HG02798 (cell line): ENCODE results near the gene RGS17.
A peak's percentile ranks its signal among the peaks of the same experiment; 100 is the strongest.
"Not testable (repeated sequence)": the region's sequence is repeated elsewhere in the genome, so short reads cannot be mapped to it uniquely, and the experiment has no call there.

Experiments used
- ATAC-seq: cut with Tn5 transposase; IDR thresholded peaks from one replicate; pipeline ENCODE4 v1.9.1; 2021; ENCODE audit warnings: mild to moderate bottlenecking; ENCODE audit not compliant: unreplicated experiment, poor library complexity

Gene RGS17

DNA sequence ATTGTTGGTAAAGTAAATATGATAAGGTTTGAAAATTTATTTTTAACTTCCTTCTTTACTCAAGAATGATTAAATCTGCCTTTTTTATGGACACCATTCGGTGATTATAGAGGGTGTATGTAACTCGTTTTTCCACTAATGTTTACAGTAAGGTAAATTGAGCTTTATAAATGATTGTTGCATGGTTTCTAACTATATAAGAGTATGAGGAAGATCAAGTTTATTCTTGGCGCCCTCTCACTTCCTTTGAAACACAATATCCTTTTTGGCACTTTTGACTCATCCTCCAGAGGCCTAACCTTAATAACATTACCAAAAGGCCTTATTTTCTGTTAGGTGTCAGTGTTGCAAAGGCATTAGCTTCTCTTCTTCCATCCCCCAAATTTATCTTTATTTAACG lies 86.8 kb downstream of the RGS17 start:
- ATAC-seq = no peak

DNA sequence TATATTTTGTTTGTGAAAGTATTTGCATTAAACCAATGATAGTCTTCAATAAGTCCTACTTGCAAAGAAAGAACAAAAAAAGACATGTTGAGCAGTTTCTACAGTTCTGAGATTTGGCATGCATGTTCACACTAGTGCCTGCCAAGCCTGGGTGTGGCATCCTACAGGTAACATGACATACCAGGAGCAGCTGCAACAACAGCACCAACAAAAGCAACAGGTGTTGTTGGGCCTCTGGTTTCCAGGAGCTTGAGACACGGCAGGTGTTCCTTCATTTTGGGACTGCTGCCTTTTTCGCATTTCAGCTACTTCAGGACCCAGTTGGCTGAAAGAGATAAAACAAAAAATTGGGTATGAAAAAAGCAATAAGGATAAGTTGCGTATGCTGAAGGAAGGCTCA lies 87.4 kb downstream of the RGS17 start:
- no peak for ATAC-seq

DNA sequence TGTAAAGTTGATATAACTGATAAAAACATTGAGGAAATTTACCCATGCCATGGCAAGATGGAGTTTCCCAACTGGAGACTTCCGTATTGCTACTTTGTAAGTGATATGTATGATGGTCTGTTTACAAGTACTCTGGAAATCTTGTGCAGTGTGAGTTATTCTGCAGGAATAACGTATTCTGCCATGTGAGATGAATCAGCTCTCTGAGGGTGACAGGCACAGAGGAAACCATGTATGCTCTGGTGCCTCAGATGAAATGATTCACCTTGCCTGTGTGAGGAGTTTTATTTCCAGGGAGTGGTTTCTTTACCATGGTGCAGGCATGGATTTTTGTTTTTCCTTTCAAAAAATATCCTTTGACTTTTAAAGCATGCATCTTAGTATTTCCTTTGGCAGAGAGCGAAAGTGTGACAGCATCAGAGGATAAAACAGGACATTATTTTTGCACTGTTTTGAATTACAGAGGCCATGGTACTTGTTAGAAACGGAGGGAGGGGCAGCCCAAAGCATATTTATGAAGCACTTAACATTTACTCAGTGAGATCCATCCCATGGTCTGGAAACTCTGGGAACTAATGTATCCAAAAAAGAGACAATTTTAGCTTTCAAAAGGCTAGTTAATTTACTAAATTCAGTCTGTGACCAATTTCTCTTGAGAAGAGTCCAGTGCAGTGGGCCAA lies 92.6 kb downstream of the RGS17 start:
- no peak for ATAC-seq

DNA sequence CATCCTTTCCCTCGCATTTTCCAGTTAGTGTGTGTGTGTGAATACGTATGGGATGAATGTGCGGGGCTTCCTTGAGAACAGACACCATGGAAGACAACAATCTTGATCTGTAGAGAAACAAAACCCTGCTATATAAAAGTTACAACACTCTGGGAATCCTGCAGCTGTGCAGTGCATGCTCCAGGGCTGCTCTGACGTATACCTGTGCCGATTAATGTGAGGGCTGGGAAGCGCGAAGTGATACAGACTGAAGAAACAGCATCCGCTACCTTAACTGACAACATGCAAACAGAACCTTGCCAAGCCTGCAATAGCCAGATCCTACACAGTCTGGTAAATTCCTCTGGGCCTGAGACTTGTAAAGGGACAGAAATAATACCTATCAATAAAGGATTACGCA lies 96.9 kb downstream of the RGS17 start:
- ATAC-seq = no peak

DNA sequence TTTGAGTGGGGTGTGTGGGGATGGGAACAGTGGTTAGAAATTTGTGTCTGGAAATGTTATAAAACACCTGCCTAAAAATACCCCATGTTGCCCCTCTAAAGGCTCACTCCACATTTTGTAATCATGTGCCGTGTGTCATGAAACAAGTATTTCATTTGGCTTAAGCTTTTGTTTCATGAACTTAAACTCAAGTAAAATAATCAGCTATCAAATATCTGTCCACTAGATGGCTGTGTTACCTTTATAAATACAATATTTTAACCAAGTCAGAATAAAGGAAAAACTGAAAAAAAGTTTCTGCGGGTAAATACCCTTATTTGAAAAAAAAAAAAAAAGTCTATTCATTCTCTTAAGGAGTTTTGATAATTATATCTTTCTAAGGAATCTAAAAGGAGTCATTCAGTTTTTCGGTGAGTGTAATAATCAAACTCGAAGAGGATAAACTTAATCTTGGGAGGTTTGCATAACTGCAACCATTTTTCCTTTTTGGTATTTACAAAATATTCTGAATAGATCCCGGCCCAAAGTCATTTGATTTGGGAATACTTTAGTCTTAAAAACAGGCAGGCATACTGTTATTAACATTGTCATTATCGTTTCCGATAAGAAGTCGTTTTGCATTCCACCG lies 98.7 kb downstream of the RGS17 start:
- ATAC-seq = no peak

DNA sequence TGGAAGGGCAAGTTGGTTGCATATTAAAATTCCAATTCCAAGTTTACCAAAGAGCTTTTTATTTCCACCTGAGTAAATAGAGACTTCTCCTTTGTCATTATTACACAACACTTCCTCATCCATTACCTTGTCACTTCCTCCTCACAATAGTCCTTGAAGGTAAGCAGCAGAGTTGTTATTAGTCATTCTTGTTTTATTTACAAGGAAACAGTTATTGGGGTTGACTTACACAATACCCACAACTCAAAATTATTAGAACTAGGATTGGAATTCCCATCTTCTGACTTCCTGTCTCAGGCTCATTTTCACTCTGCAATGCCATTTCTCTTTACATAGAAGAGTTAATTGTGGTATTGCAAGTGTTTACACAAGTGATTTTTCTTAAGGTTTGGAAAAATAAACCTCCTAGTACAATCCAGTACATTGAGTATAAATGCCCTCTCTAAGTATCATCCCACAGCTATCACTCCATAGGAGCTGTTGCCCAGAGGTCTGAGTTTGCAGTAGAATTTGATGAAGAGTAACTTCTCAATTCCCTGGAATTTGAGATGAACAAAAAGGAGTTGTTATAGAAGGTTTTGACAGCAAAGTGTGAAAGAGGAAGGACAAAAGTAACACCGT lies 99.6 kb downstream of the RGS17 start:
- ATAC-seq = no peak

DNA sequence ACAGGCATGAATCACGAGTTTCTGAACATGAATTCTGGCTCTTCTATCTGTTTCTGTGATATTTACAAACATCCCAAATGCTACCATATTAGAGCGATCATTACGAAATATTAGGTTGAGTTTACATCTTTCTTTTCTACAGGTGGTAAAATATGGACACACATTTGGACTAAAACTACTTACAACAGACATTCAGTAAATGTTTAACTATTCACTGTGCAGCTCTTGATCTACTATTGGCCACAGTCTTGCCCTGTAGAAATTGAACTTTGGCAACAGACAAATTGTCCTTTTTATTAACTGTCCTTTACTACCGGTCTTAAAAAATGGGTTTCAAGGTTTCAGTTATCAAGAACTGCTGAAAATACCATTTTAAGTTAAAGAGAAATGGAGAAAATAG lies 102.1 kb downstream of the RGS17 start:
- ATAC-seq = no peak

DNA sequence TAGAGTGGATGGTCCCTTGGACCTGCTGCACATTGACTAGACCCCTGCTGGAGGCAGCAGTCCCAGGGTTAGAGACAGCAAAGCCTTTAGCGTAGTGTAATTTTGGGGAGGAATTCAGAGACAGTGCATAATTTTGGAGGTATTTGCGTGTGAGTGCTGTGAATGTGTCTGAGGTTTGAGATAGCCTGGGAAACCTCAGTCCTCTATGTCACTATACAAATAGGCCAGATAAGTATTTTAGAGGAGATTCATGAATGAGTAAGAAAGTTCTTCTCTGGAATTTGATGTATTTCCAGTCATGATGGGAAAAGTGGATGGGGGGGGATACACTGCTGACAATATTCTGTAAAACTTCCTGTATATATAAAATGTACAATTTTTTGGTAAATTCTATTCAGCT lies 102.8 kb downstream of the RGS17 start:
- no peak for ATAC-seq

DNA sequence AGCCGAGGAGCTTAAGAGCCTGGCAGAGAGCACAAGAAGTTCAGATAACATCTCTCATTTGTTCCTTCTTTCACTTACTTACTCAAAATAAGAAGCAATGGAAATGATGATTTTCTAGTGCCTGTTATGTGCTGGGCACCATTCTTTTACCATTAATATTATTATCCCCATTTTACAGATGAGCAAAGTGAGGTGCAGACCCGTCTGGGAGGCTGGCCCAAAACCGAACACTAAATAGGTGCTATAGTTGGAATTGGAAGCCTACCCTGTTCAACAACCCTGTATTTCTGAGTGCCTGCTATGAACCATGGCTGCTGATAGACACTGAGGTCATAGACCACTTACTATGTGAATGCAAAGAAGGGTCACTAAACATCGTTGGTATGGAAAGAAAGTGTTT lies 103.6 kb downstream of the RGS17 start:
- ATAC-seq = no peak

DNA sequence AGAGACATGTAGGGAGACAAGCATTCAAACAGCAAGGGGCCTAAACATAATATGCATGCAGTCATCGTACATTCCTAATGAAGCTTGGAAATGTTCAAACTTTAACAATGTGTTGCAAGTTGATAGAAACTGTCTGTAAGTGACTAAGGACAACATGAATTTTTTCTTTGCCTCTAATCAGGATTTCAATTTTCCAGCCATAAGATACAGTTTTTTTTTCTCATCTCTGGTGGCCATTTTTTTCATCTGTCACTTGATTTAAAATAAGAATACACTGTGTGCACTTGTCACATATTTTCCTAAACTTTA lies 106.4 kb downstream of the RGS17 start:
- no peak for ATAC-seq

DNA sequence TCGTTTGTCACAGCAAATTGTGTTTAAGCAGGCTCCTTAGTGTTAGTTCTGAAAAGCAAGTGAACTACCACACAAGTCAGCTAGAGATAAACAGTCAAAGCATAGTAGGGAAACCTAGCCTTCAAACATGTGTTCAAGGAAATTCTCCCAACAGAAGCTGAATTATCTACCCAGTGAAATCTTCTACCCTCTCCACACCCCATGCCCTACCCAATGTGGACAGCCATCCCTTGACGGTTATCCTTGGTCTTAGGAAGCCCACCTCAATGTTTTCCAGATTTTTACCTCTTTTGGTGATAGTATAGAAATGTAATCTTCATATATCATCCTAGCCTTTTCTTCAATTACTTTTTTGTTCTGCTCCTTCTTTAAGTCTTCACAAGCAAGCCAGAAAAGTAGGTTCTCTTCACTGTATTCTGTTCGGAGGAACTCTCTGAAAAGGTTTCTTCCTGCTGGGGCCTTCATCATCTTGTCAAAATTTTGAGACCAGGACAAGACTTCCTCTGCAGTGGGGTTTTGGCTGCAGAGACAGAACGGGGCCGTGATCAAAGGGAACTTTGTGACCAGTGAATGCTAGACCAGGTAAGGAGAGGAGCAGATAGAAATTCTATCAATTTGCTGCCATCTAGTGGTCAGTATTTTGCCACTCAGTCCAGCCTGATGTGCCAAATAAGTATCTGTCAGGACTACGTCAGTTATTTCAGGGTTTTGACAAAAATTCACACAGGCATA lies 106.9 kb downstream of the RGS17 start:
- peak; percentile 98 for ATAC-seq

DNA sequence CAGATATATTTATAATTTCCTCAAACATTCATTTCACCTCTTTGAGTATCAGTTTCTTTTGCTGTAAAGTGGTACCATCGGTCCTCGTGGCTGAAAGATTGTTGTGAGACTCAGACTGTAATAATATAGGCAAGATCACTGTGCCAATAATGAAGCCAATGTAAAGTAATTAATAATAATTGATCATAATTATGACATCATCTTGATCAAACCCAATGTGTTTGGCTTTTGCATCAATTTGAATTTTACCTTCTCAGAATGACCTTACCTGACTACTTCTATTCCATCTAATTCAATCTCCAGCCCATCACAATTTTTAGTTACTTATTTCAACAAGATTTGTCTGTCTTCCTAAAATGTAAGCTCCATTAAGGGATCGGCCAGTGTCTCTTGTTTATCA lies 112.7 kb downstream of the RGS17 start:
- ATAC-seq = no peak

DNA sequence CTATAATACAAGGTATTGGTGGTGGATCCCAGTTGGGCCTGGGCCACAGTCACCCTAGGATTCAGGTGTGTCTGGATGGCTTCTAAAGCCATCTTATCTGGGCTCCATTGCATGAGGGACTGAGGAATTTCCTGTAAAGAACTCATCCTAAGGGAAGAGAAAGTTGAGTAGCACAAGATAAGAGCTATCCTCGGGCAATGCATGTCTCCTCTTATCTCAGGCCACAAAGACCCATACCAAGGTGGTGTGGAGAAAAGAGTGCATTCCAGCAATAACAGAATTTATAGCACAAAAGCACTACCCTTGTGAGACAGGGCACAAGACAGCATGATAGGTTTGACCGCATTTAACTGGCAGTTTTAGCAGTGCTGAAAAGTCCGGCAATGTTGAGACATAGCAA lies 114.2 kb downstream of the RGS17 start:
- ATAC-seq = no peak

DNA sequence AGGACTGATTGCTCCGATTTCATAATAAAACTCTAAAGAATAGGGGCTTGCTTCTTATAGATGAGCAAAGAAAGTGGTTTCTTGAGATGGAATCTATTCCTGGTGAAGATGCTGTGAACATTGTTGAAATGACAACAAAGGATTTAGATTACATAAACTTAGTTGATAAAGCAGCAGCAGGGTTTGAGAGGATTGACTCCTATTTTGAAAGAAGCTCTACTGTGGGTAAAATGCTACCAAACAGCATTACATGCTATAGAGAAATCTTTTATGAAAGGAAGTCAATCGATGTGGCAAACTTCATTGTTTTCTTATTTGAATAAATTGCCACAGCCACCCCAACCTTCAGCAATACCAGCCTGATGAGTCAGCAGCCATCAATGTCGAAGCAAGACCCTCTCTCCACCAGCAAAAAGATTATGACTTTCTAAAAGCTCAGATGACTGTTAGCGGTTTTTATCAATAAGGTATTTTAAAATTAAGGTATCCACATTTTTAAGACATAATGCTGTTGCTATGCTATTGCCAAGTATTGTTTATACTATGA lies 115.9 kb downstream of the RGS17 start:
- no peak for ATAC-seq

DNA sequence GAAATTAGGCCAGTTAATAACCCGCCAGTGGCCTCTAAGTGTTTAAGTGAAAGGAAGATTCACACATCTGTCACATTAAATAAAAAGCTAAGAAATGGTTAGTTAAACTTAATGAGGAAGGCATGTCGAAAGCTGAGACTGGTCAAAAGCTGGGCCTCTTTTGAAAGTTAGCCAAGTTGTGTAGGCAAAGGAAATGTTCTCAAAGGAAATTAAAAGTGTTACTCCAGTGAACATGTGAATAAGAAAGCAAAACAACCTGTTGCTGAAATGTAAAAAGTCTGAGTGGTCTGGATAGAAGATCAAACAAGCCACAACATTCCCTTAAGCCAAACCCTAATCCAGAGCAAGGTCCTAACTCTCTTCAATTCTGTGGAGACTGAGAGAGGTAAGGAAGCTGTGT lies 117.6 kb downstream of the RGS17 start:
- ATAC-seq = no peak

DNA sequence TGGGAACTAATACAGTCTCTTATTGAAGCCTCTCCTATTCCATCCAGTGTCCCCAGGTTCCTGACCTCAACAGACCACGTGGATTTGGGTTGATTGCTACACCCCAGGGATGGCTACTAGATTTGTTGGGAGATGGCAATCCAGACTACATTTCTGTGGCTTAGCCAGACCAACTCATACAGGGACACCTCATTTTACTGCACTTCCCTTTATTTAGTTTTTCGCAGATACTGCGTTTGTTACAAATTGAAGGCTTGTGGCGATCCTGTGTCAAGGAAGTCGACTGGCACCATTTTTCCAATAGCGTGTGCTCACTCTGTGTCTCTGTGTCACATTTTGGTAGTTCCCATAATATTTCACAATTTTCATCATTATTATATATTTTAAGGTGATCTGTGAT lies 118.2 kb downstream of the RGS17 start:
- ATAC-seq = no peak

DNA sequence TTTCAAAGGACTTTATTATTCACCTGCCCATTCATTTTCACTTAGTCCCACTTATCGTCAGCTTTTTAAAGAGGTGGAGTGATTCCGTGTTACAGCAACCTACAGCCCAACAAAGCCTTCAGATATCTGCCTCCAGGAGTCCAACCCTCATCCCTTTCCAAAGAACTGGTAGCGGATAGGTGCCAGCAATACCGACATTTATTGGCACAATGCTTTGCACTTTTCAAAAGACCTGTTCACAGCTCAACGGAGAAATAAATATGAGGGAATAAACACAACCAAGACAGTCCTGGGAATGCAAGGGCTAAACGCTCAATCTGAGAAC lies 127.8 kb downstream of the RGS17 start:
- no peak for ATAC-seq

DNA sequence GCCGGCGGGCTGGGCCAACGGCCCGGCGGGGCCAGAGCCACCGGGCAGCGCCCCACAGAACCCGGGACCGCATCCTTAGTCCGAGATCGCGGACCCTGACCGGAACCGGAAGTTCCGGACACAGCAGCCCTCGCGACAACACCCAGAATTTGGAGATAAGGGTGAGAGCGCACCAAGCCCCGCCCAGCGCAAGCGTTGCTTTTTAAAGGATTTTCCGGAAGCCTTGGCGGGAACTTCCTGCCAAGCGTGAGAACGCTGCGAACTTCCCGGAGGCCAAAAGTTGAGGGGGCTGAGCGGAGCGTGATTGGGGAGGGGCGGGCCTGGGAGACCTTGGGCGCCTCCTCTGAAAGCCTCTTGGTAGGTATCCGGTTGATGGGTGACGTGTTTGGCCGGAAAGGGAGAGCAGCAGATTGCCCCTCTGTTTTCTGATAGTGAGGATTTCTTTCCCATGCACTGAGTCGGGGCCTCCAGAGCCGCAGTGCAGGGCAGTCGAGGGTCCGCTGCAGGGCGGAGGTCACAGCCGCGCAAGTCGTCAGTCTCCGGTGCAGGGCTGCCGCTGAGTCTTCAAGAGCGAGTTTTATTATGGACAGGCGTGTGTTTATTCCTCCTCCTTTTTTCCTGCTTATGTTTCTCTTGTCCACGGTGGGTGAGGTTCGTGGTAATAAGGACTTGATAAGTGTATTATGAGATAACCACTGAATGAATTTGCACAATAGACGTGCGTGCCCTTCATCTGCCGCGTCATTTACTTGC lies 128.3 kb downstream of the RGS17 start, which contains the start of gene MTRF1L:
MTRF1L (minus strand) TSS at position 97 of the 753 bp plus-strand sequence; CDS start at position 73, 24 bp downstream.
- peak; percentile 97 for ATAC-seq

DNA sequence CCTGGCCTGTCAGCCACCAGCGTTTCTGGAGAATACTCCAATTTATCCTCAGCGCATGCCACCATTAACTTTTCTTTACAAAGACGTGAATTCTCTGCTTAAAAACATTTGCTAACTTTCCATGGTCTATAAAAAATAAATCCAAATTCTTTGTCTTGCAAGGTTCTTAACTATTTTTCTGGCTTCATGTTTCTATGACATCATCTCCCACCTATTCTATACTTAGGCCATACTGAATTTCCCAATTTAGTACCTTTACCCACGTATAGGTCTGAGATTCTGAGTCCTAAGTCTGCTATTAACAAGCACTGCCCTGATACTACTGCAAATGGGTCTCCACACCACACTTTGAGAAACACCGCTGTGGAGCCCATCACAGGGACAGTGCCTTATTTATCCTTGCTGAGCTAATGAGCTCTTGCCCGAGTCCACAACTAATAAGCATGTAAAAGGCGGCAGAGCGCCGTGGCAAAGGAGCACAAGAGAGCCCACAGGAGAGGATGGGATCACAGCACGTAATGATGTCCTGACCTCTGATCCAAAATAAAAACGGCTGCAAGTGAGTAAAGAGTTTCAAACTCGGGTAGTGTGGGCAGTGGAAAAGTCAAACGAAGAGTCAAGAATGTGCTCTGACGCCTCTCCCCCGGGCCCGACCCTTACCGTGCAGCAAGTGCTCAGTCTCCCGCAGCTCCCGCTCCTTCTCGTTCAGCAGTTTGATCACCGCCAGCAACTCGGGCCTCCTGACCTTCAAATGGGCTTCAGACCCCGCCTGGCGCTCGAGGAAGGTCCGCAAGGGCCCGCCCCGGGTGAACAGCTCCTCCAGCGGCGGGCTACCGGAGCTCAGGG lies 129.1 kb downstream of the RGS17 start:
- peak; percentile 19 for ATAC-seq

DNA sequence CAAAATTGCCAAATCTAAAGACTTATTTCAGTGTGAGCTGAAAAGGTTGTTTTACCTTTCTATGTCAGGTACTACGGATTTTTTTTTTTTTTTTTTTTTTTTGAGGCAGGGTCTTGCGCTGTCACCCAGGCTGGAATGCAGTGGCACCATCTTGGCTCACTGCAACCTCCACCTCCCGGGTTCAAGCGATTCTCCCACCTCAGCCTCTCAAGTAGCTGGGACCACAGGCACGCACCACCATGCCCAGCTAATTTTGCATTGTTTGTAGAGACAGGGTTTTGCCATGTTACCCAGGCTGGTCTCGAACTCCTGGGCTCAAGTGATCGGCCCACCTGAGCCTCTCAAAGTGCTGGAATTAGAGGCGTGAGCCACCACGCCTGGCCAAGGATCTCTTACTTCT lies 130.3 kb downstream of the RGS17 start:
- not testable (repeated sequence) for ATAC-seq
